KG1 (cell line): ENCODE measurements around the gene RECQL5.

Experiments
- DNase-seq: peaks from one replicate; lab custom pipeline; 2025; lab: John Stamatoyannopoulos, UW

Gene RECQL5

DNA sequence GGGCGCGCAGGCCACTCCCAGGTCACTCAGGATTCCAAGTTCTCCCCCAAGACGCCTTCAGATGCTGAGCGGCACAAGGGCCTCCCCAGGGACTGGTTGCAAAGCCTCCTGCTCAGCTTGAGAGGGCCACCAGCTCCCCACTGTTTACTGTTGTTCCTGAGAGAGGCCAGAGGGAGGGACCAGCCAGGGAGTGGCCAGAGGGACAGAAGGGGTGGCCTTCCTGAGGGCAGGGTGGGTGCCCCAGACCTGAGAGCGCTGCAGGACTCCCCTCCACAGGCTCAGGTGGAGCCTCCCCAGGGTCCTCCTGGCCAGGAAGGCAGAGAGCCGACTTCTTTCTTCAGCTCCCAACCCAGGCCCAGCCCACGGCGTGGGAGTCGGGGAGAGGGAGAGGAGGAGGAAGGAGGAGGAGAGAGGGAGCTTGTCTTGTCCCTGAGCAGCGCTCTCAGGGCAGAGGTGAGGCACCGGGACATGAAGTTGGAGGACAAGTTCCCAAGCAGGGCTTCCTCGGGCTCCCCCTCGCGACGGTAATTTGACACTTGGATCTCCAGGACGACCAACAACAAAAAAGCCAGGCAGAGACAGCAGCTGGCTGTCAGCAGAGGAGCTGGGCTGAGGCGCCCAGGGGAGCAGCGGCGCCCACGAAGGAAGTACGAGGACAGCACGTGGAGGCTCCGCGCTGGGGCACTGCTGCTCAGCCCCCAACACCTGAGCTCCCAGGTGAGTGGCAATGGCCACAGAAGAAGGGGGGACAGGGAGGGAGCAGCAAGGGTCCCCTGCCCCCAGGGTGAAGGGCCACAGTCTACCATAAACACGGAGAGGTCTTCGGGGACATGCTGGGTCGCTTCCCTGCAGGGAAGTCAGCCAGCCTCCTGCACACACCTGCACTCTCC lies 33.2 kb downstream of the RECQL5 start:
- peak; percentile 20 for DNase-seq

GRCh38 chr17:75632863-75633485 lies 34.0 kb downstream of the RECQL5 start, which contains the start of gene SMIM5:
TSS of gene SMIM5 (plus strand) at chr17:75633434. CDS start at chr17:75640202, 6,768 bp downstream.
- DNase-seq, result peak; percentile 23

GRCh38 chr17:75632428-75632827 lies 34.5 kb downstream of the RECQL5 start:
- DNase-seq, result no peak

DNA sequence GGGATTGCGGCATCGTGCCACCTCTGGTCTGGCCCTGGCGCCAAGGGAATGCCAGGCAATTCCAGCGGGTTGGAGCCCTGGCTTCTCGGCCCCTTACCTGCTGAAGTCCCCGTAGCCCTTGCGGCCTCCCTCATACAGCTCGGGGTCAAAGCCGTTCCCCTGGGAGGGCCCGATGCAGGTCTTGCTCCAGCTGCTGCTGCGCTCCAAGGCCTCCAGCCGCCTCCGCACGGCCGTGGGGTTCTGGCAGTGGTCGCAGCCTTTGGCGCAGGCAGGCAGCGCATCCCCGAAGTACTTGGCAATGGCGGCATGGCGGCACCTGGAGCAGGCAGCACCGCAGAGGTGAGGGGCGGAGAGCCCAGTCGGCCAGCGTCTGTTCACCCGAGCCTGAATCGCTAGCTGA lies 35.6 kb downstream of the RECQL5 start:
- DNase-seq, result no peak

- DNase-seq, result no peak
Observed at GRCh38 chr17:75630071-75630917, 36.7 kb downstream of the RECQL5 start.

DNA sequence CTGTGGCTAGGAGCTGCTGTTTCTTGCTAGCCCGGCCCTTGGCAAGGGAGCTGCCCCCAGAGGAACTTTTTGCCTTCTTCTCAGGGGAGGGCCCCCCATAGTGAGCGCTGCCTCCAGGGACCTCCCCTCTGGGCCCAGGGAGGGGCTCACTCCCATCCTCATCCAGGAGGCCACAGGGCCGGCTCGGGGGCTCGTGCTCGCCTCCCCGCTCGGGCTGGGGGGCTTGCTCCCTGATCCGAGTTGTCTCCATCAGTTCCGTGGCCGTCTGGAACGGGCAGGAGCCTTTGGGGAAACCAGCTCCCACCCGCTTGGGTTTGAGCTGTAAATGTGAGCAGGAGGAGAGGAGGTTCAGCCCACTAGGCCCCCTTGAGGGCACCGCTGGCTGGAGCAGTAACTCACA lies 37.8 kb downstream of the RECQL5 start:
- DNase-seq, result no peak

DNA sequence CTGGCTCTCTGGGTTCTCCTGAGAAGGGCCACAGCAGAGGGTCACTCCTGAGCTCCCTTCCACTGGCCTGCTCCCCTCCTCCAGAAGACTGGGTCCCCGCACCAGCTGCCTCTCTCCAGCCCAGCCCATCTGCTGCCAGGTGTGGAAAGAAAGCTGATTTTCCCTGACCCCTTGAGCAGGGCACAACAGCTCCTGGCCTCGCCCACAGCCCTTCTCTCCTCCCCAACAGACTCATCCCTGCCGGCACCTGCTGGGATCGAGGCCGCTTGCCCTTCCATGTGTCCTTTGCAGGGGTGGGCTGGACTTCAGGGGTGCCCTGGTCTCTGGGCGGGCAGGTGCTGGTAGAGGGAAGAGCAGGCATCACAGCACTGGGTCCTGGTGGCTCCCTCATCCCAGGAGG lies 38.5 kb downstream of the RECQL5 start:
- DNase-seq, result no peak

- DNase-seq, result no peak
Observed at GRCh38 chr17:75627094-75627493, 39.9 kb downstream of the RECQL5 start.

GRCh38 chr17:75626496-75627038 lies 40.4 kb downstream of the RECQL5 start:
- DNase-seq, result no peak

- DNase-seq, result no peak
Observed at GRCh38 chr17:75625813-75626486, 41.0 kb downstream of the RECQL5 start.

DNA sequence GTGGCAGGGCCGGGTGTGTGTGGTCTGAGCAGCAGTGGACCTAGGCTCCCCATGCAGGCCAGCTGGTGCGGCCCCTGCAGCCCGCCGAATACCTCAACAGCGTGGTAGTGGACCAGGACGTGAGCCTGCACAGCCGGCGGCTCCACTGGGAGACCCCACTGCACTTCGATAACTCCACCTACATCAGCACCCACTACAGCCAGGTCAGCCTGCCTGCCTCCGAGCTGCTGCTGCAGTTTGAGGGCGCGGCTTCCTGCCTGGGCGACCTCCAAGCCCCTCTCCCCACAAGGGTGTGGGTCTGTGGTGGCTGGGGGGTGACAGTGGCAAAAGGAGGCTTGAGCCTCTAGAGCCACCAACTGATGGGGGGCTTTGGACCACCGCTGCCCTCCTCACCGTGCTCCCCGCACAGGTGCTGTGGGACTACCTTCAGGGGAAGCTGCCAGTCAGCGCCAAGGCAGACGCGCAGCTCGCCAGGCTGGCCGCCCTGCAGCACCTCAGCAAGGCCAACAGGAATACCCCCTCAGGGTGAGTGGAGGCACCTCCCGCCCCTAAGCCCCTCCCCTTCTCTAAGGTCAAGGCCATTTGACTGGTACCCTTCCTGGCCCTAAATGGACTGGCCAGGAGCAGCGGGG lies 42.1 kb downstream of the RECQL5 start:
- DNase-seq, result no peak

- no peak for DNase-seq
Observed at GRCh38 chr17:75624021-75624420, 42.9 kb downstream of the RECQL5 start.

- DNase-seq, result no peak
Observed at GRCh38 chr17:75623386-75623785, 43.6 kb downstream of the RECQL5 start.

DNA sequence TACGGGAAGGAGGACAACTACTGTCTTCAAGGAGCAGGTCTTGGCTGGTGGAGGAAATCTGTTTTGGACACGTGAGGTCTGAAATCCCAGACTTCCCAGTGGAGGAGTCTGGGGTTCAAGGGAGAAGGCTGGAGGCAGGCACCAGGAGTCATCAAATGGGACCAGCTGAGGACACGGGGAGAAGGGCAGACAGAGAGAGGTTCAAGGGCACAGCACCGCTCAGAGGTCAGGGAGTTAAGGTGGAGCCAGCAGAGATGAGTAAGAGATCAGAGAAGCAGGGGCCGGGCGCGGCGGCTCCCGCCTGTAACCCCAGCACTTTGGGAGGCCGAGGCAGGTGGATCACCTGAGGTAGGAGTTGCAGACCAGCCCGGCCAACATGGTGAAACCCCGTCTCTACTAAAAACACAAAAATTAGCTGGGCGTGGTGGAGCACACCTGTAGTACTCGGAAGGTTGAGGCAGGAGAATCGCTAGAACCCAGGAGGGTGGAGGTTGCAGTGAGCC lies 44.1 kb downstream of the RECQL5 start:
- DNase-seq, result no peak

DNA sequence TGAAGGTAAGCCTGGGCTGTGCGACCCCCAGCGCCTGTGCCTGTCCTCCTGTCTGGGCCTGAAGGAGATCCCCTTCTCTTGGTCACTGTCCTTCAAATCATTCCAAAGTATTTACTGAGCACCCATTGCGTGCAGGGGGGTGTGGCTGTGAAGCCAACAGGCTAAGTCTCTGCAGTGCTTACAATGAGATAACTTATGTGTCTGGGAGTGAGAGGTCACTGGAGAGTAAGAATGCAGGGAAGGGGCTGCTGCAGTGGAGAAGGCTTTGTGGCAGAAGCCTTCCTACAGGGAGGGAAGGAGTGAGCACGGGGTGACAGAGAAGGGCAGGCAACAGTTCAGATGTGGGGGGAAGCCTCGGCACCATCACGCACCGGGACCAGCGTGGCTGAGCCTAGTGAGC lies 44.9 kb downstream of the RECQL5 start:
- DNase-seq, result no peak

GRCh38 chr17:75621489-75621888 lies 45.5 kb downstream of the RECQL5 start:
- DNase-seq, result no peak

DNA sequence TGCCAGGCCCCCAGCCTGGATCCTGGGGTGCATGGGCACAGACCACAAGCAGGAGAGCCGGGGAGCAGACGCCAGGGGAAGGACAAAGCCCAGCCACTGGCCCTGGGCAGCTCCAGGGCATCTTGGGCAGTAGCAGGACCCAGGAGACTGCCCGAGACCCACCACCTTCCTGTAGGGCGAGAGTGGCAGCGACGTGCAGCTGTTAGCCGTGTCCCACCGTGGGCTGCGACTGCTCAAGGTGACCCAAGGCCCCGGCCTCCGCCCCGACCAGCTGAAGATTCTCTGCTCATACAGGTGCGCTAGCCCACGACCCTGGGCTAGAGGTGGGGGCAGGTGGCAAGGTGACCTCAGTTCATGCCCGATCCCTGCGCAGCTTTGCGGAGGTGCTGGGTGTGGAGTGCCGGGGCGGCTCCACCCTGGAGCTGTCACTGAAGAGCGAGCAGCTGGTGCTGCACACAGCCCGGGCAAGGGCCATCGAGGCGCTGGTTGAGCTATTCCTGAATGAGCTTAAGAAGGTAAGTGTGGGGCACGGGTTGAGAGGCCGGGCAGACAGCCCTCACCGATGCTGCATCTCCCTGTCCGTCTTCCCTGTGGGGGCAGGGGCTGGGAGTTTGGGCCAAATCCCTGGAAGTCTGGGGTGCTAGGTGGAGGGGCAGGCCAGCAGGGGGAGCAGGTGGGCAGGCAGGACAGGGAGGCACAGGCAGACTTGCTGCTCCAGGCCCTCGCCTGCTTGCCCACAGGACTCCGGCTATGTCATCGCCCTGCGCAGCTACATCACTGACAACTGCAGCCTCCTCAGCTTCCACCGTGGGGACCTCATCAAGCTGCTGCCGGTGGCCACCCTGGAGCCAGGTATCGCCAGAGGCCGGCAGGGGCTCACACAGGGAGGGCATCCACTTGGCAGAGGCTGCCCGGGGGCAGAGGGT lies 47.2 kb downstream of the RECQL5 start:
- no peak for DNase-seq

GRCh38 chr17:75617675-75618074 lies 49.3 kb downstream of the RECQL5 start:
- no peak for DNase-seq

- DNase-seq, result no peak
Observed at GRCh38 chr17:75617218-75617617, 49.7 kb downstream of the RECQL5 start.
